Measurements from ENCODE around the gene EVX2. TPM values are rescaled to one million over a fixed set of nuclear protein-coding genes. Genes with fewer than 3 reads are reported as not detected.

The EVX2 gene
- total RNA-seq, 3 donors from 2014 or later (not counting 1 experiment from before 2014, with no cell fraction given): not detected

DNA sequence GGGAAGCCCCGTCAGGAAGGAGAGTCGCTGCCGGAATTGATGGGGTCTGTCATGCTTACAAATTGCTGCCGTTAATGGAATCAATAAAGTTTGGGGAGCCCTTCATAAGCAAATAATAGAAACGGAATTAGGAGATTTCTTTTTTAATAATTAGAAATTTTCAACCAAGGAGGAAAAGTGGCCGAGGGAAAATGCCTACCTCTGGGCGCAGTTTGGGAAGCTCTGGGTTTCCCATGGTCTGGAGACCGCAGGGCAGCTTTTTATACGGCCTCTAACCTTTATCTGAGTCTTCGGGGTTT, 1.3 kb downstream of the EVX2 start:
- H3K4me3 Mint-ChIP-seq: peak overlapping the region; percentile 37
- Histone ChIP-seq H3K9me3 (ENCODE audit: control insufficient read depth, insufficient read depth, low read length) (peaks cover 66% of the 10 kb centered on the region), H3K4me1 (ENCODE audit: control insufficient read depth, insufficient read depth, low read length) (peaks cover 17% of the 10 kb centered on the region), H3K4me3 (ENCODE audit: low read length) (no peak overlapping the region), H3K27ac (ENCODE audit: low read length) (no peak overlapping the region), H3K27me3 (ENCODE audit: control insufficient read depth, insufficient read depth, low read length) (peaks cover 88% of the 10 kb centered on the region), H3K36me3 (ENCODE audit: control insufficient read depth, insufficient read depth, low read length) (no peaks in the 10 kb centered on the region)
- no peak overlapping the region for H3K27ac Mint-ChIP-seq
- peaks cover 9 to 23% of the 10 kb centered on the region in 2 donors for H3K4me1 Mint-ChIP-seq
- WGBS (ENCODE audit: insufficient coverage): 6% methylated on average over 8 of the region's 10 CpGs
- peaks cover 5 to 8% of the 10 kb centered on the region in 2 donors for H3K9me3 Mint-ChIP-seq
- DNase-seq: no peak
- ATAC-seq: no peak
- H3K36me3 Mint-ChIP-seq: peaks cover 32% of the 10 kb centered on the region
- TF ChIP-seq, protein P1, sequence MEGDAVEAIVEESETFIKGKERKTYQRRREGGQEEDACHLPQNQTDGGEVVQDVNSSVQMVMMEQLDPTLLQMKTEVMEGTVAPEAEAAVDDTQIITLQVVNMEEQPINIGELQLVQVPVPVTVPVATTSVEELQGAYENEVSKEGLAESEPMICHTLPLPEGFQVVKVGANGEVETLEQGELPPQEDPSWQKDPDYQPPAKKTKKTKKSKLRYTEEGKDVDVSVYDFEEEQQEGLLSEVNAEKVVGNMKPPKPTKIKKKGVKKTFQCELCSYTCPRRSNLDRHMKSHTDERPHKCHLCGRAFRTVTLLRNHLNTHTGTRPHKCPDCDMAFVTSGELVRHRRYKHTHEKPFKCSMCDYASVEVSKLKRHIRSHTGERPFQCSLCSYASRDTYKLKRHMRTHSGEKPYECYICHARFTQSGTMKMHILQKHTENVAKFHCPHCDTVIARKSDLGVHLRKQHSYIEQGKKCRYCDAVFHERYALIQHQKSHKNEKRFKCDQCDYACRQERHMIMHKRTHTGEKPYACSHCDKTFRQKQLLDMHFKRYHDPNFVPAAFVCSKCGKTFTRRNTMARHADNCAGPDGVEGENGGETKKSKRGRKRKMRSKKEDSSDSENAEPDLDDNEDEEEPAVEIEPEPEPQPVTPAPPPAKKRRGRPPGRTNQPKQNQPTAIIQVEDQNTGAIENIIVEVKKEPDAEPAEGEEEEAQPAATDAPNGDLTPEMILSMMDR (IDR thresholded peaks at IDR 0.05): no peak
- H3K27me3 Mint-ChIP-seq (ENCODE audit: low read depth in 2 of 2): peaks cover 69 to 73% of the 10 kb centered on the region in 2 donors
- intact Hi-C loops (cut with micrococcal nuclease): loop anchor here (5.0 kb wide), 1 partner anchor 1750 kb away; the partner anchor contains the start of gene SP9

DNA sequence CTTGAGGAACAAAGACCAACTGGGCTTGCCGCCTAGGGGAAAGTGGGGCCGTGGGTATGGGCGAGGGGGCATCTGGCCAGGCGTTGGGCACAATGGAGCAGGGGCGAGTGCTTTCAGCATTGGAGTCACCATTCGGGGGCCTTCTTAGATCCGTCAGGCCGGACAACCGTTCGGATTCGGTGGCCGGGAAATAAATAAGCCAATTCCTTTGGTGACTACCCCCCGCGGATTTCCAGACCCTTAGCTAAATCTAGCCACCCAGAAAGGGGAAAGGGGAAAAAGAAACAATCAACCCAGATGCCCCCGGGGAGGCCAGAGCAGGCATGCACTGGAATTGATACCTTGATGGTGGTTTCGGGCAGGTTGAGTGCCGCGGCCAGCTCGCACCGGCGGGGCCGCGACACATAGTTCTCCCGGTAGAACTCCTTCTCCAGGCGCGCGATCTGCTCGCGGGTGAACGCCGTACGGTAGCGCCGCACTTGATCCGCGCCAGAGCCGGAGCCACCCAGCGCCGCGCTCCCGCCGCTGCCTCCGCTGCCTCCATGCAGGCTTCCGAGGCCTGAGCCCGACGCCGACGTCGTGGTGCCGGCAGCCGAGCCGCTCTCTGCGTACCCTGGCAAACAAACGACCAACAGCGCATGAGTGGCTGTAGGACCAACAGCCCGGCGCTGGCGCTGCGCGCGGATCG, 1.8 kb downstream of the EVX2 start:
- no peak for ATAC-seq
- intact Hi-C loops (cut with micrococcal nuclease): loop anchor here (5.0 kb wide), 1 partner anchor 1750 kb away; the partner anchor contains the start of gene SP9

DNA sequence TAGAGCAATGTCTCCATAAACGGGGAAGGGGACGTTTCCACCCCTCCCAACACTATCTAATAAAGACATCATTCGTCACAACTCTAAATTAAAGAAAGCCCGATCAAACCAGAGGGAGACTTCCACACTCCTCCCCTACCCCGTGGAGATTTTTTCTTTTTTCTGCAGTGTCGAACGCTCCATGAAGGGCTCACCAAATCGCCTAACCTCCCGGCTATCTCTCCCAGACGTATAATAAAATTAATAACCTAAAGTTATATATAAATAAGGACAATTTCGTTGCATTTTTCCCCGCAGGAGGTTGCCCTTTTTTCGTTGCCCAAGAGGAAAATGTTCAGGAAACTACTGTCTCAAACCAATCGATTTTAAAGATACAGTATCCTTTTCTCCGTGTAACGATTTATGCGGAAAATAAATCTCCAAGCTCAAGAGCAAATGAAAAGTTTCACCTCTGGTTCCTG, 2.4 kb downstream of the EVX2 start:
- Histone ChIP-seq H3K27me3 (ENCODE audit: control insufficient read depth, insufficient read depth, low read length) (peaks cover 89% of the 10 kb centered on the region), H3K4me1 (ENCODE audit: control insufficient read depth, insufficient read depth, low read length) (peaks cover 17% of the 10 kb centered on the region), H3K27ac (ENCODE audit: low read length) (no peak overlapping the region), H3K36me3 (ENCODE audit: control insufficient read depth, insufficient read depth, low read length) (no peaks in the 10 kb centered on the region), H3K4me3 (ENCODE audit: low read length) (no peak overlapping the region), H3K9me3 (ENCODE audit: control insufficient read depth, insufficient read depth, low read length) (peaks cover 64% of the 10 kb centered on the region)
- ATAC-seq (no peak), DNase-seq (no peak)
- intact Hi-C loops (cut with micrococcal nuclease): loop anchor here (5.0 kb wide), 1 partner anchor 1749 kb away; the partner anchor contains the start of gene SP9
- peaks cover 9 to 23% of the 10 kb centered on the region in 2 donors for H3K4me1 Mint-ChIP-seq
- peaks cover 63 to 66% of the 10 kb centered on the region in 2 donors for H3K27me3 Mint-ChIP-seq (ENCODE audit: low read depth in 2 of 2)
- H3K27ac Mint-ChIP-seq: peak overlapping the region in 1 of 2 donors; percentile 51
- peaks cover 24% of the 10 kb centered on the region for H3K36me3 Mint-ChIP-seq
- 8% methylated on average over 12 of the region's 17 CpGs for WGBS (ENCODE audit: insufficient coverage)
- H3K9me3 Mint-ChIP-seq: peaks cover 2 to 10% of the 10 kb centered on the region in 2 donors
- TF ChIP-seq, protein P1 (IDR thresholded peaks at IDR 0.05): no peak
- peak overlapping the region; percentile 49 for H3K4me3 Mint-ChIP-seq

More for the DNA sequence above, 1.8 kb downstream of the EVX2 start:
- H3K36me3 Mint-ChIP-seq: peaks cover 27% of the 10 kb centered on the region
- Histone ChIP-seq H3K27ac (ENCODE audit: low read length) (no peak overlapping the region), H3K9me3 (ENCODE audit: control insufficient read depth, insufficient read depth, low read length) (peaks cover 65% of the 10 kb centered on the region), H3K4me3 (ENCODE audit: low read length) (no peak overlapping the region), H3K4me1 (ENCODE audit: control insufficient read depth, insufficient read depth, low read length) (peaks cover 17% of the 10 kb centered on the region), H3K36me3 (ENCODE audit: control insufficient read depth, insufficient read depth, low read length) (no peaks in the 10 kb centered on the region), H3K27me3 (ENCODE audit: control insufficient read depth, insufficient read depth, low read length) (peaks cover 89% of the 10 kb centered on the region)
- TF ChIP-seq, protein P1 (IDR thresholded peaks at IDR 0.05): no peak
- WGBS (ENCODE audit: insufficient coverage): 9% methylated on average over 62 of the region's 62 CpGs
- peaks cover 9 to 23% of the 10 kb centered on the region in 2 donors for H3K4me1 Mint-ChIP-seq
- peak overlapping the region; percentile 37 for H3K4me3 Mint-ChIP-seq
- peaks cover 64 to 68% of the 10 kb centered on the region in 2 donors for H3K27me3 Mint-ChIP-seq (ENCODE audit: low read depth in 2 of 2)
- DNase-seq: peak in 1 of 2 donors; percentile 27
- peak overlapping the region in 1 of 2 donors; percentile 51 for H3K27ac Mint-ChIP-seq
- H3K9me3 Mint-ChIP-seq: peaks cover 3 to 8% of the 10 kb centered on the region in 2 donors
